GM21576 (cell line): ENCODE results near the gene VAV1.
"Not testable (repeated sequence)": the region's sequence is repeated elsewhere in the genome, so short reads cannot be mapped to it uniquely, and the experiment has no call there.

Experiments
- ATAC-seq: cut with Tn5 transposase; IDR thresholded peaks from one replicate; pipeline ENCODE4 v1.9.1; 2021; ENCODE audit warnings: mild to moderate bottlenecking, moderate library complexity; ENCODE audit not compliant: unreplicated experiment

The VAV1 gene

DNA sequence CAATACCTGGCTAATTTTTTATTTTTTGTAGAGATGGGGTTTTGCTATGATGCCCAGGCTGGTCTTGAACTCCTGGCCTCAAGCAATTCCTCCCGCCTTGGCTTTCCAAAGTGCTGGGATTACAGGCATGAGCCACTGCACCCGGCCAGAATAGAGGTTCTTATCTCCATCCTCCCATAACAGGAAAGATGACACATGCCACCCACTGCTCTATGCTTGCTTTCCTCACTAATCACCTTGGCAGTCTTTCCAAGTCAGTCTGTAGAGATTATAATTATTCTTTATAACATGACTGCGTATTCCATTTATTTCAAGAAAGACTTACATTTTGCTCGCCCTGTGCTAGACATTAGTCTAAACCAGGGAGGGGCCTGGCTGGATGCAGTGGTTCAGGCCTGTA is 6.7 kb downstream of the VAV1 start:
- ATAC-seq = no peak

DNA sequence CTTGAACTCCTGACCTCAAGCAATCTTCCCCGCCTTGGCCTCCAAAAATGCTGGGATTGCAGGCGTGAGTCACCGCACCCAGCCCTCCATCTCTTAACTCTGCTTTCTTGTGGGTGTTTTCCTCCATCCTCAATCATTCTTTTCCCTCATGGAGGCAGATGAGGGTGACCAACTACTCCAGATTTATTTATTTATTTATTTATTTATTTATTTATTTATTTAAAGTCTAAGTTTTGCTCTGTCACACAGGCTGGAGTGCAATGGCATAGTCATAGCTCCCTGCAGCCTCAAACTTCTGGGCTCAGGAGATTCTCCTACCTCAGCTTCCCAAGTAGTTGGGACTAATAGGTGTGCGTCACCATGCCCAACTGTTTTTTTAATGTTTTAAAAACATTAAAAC is 14.9 kb downstream of the VAV1 start:
- ATAC-seq = no peak

DNA sequence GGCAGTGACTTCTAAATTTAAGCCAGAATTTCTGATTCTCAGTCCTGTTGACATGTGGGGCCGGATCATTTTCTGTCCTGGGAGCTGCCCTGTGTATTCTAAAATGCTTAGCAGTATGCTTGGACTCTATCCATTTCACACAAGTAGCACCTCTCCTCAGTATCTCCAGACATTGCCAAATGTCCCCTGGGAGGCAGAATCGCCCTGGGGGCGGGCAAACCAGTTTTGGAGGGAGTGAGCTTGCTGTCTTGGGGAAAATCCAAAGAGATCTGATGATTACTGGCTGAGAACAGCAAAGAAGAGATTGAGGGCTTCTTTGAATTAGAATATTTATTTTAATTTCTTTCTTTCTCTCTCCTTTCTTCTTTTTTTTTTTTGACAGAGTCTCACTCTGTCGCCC is 16.4 kb downstream of the VAV1 start:
- no peak for ATAC-seq

DNA sequence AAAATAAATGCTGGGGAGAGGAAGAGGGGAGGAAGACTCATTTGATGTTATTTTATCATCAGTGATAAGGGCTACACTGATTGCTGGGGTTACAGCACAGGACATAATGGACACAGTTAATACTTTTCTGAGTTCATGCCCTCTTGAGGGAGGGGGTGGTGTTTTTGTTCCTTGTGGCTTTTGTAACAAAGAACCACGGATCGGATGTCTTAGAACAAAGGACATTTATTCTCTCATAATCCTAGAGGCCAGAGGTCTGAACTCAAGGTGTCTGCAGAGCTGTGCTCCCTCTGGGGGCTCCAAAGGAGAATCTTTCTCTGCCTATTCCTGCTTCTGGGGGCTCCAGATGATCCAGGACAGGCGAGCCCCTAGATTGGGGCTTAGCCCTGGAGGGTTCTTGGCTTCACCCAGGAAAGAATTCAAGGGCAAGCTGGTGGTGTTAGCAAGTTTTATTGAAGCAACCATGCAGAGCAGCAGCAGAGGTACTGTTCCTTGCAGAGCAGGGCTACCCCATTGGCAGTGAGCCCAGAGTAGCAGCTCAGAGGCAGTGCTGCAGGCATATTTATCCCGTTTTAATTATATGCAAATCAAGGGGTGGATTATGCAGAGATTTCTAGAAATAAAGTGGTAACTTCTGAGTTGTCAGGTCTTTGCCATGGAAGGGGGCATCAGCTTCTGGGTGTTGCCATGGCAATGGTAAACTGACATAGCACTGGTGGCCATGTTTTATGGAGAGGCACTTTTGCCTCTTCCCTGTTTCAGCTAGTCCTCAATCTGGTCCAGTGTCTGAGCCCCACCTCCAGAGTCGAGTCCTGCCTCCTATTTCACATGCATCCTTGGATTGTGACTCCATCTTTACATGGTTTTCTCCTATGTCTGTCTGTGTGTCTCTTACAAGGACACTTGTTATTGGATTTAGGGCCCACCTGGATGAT is 18.0 kb downstream of the VAV1 start:
- ATAC-seq = no peak

DNA sequence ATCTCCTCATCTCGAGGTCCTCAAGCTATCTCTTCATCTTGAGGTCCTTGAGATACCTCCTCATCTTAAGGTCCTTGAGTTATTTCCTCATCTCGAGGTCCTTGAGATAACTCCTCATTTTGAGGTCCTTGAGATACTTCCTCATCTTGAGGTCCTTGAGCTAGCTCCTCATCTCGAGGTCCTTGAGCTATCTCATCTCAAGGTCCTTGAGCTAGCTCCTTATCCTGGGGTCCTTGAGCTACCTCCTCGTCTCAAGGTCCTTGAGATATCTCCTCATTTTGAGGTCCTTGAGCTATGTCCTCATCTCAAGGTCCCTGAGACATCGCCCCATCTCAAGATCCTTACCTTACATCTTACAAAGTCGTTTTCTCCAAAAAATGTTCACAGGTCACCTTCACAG is 18.7 kb downstream of the VAV1 start:
- no peak for ATAC-seq

DNA sequence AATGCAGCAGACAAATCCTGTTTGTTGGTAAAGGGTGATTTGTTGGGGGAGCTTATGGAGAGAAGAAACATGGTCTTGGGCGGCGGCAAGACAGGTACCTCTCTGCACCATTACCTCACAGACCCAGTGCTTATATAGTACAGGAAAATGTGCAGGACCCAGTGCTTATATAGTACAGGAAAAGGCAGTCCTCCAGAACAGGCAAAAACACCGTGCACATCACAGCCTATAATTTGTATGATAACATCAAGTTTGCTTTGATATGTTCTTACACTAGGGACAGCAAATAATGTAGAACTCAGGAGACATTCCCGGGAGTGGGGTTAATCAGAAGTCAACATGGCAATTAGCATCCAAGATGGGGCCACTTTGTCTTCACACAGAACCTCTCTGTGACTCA is 20.9 kb downstream of the VAV1 start:
- ATAC-seq = no peak

DNA sequence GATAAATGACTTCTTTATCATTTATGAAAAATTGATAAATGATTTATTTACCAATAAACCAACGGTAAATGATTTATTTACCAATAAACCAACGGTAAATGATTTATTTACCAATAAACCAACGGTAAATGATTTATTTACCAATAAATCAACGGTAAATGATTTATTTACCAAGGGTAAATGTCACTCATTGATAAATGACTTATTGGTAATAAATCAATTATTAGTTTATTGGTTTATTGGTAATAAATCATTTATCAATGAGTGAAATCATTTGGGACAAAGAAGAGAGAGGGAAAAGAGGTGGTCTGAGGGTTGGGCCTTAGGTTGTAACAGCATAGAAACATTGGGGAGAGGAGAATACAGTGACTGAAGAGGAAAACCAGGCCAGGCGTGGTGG is 21.5 kb downstream of the VAV1 start:
- no peak for ATAC-seq

DNA sequence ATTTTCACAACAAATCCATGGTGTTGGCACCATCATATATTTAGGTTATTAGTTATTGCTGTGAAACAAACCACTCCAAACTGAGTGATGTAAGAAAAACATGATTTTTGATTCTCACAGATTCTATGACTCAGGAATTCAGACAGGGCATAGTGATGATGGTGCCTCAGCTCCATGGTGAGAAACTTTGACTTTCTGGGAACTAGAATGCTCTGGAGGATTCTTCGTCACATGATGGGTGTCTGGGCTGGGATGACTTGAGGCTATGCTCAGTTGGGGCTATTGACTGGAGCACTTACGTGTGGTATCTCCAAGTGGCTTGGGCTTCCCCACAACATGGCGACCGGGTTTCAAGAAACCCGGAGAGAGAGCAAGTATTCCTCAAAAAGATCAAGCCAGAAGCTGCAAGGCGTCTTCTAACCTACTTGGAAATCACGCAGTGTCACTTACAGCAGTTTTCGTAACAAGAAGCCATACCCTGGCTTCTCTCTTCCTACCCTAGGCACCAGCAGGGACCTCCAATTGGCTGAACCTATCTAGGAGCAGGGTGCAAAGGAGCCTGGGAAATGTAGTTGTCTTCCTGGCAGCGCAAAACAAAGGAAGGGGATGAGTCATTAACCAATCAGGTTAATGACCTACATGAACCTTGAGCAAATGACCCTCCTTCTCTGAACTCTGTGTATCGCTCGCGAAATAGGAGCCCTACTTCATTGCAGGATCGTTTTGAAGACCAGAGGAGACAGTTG is 22.4 kb downstream of the VAV1 start:
- ATAC-seq = no peak

DNA sequence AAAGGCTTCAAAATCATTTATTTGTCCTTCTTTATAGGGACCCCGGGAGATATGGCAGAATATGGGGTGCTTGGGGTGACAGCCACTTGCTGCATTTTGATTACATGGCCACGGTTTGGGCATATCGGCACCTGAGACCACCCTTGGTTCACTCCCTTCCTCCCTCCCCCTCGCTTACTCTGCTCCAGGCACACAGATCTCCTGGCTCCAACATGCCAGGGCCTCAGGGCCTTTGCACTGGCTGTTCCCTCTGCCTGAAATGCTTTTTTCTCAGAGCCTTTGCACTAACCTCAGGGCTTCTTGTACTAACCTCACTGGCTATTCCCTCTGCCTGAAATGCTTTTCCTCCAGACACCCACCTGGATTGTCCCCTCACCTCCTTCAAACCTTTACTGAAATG is 23.8 kb downstream of the VAV1 start:
- no peak for ATAC-seq

DNA sequence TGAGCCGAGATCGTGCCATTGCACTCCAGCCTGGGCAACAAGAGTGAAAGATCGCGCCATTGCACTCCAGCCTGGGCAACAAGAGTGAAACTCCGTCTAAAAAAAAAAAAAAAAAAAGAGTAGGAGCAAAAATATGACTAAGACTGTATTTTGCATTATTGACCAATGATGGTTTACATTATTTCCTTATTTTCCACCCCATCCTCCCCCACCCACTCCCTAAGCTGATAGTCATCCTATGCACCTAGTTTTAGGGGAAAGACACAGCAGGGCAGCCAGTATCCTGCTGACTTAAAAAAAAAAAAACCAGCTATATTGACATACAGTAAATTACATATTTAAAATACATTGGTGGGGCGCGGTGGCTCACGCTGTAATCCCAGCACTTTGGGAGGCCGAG is 25.1 kb downstream of the VAV1 start:
- no peak for ATAC-seq

DNA sequence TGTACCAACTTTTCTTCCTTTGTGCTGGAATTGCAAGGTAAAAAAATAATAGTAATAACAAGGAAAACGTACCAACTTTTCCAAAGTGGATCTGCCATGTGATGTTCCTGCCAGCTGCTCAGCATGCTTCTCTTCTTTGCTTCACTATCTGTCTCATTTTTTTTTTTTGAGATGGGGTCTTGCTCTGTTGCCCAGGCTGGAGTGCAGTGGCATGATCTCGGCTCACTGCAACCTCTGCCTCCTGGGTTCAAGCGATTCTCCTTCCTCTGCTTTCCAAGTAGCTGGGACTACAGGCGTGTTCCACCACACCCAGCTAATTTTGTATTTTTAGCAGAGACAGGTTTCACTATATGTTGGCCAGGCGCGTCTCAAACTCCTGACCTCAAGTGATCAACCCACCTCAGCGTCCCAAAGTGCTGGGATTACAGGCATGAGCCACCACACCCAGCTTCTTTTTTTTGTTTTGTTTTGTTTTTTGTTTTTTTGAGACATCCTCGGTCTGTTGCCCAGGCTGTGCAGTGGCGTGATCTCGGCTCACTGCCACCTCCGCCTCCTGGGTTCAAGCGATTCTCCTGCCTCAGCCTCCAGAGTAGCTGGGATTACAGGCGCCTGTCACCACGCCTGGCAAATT is 27.8 kb downstream of the VAV1 start:
- ATAC-seq = not testable (repeated sequence)

DNA sequence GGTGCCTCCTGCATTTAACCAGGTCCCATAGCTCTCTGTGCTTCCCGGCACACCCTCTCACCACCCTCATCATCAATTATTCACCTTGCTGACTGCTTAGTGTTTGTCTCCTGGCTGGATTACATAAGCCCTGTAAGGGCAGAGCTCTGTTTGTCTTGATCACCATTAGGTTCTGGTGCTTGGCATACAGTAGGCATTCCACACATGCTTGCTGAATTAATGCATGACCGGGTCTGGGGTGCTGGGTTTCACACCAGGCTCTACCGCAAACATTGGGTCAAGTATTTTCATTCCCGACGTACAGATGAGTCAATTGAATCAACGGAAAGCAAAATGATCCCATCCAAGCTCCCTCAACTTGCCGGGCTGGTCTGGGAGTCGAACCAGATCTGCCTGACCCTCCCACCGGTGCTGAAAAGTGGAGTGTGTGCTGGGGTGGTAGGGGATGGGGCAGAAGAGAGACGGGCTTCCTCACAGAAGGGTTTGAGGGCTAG is 28.5 kb downstream of the VAV1 start:
- ATAC-seq = no peak

DNA sequence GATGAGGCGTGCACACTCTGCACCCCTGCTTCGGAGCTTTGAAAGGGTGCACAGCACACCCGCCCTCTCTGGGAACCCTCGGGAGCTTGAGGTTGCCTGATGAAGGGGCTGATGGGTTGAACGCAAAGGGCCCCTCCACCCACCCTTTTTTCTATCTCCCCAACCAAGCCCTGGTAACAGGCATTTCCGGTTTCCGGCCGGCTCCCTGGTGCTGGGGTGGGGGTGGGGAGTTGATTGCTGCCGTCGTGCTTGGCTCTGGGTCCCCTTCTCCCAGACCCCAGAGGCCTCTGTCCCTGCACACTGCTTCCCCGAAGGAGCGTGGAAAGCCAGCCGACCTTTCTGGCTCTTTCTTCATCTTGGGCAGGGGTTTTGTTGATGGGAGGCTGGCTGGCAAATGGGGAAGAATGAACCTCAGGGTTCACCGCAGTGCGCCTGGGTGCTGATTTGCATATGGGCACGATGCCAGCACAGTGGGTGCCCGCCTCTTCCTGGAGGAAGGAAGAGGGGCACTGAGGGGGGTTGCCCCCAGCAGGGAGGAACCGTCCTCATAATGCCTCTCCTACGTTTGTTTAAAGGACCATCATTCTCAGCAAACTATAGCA is 29.1 kb downstream of the VAV1 start:
- ATAC-seq = no peak

DNA sequence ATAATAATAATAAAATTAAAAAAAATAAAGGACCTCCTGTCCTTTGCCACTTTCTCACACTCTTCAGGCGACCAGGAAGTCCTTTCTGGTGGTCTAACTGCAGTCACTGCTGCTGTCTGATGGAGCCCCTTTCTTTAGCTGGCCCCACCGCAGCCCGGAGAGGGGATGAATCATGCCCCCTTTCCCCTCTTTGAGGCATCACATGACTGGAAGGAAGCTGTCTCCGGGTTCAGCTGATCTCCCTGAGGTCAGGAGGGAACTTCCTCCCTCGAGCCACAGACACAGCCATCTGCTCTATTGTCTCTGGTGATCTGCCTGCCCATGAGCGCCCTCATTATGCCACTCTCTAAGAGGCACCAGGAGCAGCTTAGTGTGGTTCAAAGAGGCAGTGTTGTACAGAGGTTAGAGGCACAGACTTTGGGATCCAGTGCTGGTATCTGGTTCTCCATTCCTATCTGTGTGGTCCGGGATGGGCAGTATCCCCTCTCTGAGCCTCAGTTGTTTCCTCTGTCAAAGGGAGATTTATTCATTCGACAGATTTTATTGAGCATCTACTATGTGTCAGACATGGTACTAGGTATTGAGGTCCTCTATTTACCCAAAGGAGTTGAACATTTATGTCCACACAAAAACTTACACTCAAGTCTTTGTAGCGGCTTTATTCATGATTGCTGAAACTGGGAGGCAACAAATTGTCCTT is 30.0 kb downstream of the VAV1 start:
- ATAC-seq = peak; percentile 48

DNA sequence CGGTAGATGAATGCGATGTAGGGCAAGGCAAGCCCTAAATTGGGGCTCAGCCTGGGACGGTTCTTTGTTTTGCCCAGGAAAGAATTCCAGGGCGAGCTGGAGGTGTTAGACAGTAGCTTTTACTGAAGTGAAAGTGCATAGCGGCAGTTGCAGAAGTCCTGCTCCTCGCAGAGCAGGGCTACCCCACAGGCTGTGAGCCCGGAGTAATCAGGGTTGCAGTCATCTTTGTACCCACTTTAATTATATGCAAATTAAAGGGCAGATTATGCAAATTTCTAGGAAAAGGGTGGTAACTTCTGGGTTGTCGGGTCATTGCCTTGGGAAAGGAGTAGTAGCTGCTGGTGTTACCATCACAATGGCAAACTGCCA is 30.5 kb downstream of the VAV1 start:
- no peak for ATAC-seq

DNA sequence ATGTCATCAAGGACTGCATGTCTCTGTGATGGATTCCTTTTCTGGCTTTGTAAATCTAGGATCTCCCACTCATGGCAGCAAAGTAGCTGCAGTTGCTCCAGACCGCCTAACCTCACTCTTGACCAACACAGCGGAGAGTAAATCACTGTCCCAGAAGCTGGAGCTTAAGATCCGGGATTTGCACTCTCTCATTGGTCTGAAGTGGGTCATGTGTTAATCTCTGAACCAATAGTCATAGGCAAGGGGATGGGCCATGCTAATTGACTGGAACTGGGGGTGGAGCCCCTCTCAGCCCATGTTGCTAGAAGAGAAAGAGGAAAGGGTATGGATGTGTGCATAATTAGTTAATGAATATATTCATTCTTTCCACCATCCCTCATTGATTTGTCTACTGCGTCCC is 34.0 kb downstream of the VAV1 start:
- no peak for ATAC-seq

DNA sequence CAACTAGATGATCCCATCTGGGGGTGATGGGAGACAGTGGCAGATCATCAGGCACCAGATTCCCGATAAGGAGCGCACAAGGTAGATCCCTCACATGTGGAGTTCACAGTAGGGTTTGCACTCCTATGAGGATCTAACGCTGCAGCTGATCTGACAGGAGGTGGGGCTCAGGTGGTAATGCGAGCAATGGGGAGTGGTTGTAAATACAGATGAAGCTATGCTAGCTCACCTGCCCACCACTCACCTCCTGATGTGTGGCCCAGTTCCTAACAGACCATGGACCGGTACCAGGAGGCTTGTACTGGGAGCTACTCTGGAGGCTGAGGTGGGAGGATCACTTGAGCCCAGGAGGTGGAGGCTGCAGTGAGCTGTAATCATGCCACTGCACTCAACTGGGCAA is 34.8 kb downstream of the VAV1 start:
- ATAC-seq = no peak

DNA sequence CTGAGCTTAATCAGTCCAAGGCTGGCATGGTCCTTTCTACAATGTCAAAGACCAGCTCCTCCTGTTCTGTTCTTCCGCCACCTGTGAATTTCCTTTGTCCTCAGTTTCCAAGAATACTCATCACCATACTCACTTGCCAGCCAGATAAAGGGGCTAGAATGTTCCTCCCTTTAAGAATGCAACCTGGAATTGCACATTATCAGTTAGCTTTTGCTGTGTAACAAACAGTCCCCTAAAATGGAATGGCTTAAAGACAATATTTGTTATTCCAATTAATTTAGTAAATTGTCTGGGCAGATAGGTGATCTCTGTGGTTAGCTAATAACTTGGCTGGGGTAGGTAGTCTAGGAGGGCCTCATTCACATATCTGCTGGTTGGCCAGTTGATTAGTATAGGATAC is 36.0 kb downstream of the VAV1 start:
- ATAC-seq = no peak

DNA sequence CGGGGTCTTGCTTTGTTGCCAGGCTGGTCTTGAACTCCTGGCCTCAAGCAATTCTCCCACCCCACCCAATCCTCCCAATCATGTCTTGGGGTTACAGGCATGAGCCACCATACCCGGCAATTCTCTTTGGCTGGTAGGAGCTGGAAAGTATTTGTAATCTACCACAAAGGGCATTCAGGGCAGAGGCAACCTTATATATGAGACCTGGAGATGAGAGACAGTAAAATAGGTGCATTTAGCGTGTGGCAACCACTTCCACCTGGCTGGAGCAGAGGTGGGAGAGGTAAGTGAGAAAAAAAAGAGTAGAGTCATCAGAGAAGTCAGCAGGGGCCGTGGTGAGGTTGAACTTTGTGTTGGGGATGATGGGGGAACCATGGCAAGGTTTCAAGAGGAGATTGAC is 36.8 kb downstream of the VAV1 start:
- no peak for ATAC-seq

DNA sequence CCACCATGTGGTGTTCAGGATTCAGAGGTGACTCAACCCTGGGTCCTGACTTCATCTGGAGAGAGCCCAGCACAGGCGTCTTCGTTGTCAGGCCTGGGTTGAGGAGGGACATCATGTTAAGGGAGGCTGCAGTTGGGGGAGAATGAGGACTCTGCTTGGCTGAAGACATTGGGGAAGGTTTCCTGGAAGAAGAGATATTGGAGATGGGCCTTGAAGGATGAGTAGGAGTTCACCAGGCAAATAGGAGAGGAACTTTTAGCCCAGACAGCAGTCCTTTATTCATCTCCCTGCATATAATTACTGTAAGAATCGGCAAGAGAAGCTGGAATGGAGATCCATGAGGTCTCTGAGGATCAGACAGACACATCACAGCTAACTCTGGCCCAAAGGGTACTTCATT is 38.9 kb downstream of the VAV1 start:
- no peak for ATAC-seq

DNA sequence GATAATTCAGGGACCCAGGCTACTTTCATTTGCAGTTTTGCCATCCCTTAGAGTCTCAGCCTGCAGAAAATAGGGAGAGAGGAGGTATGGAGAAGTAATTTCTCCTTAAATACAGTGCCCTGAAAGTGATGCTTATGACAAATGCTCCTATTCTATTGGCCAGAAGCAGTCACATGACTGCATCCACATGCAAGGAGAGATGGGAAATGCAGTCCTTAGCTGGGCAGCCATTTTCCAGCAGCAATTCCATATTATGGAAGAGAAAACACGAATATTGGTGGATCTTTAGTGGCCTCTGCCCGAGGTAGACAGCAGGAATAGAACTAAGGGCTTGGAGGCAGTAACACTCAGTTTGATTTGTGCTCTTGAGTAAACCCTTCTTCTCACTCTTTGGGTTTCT is 39.4 kb downstream of the VAV1 start:
- no peak for ATAC-seq
